DOHH2 (cell line): ENCODE data around the gene CYP2C8.

ENCODE experiments used
- CTCF ChIP-seq: fragments of 200-600 bp; sonication (generic); IDR thresholded peaks from one replicate; pipeline ENCODE4 v1.5.1; 2014; ENCODE audit warnings: antibody characterized with exemption, mild to moderate bottlenecking, low read depth, low read length; ENCODE audit not compliant: poor library complexity, severe bottlenecking
- EZH2phosphoT487 ChIP-seq: fragments of 200-600 bp; sonication (generic); IDR thresholded peaks from 2 replicates; pipeline ENCODE4 v1.6.1; 2017; ENCODE audit warnings: borderline replicate concordance, mild to moderate bottlenecking, antibody characterized with exemption, low read length, moderate library complexity, mixed read lengths

GRCh38 chr10:94997741-94998174, 71.5 kb downstream of the CYP2C8 start:
- TF ChIP-seq CTCF (no peak), EZH2phosphoT487 (no peak)
